ENCODE data around the gene ARHGAP18.

The ARHGAP18 gene

DNA sequence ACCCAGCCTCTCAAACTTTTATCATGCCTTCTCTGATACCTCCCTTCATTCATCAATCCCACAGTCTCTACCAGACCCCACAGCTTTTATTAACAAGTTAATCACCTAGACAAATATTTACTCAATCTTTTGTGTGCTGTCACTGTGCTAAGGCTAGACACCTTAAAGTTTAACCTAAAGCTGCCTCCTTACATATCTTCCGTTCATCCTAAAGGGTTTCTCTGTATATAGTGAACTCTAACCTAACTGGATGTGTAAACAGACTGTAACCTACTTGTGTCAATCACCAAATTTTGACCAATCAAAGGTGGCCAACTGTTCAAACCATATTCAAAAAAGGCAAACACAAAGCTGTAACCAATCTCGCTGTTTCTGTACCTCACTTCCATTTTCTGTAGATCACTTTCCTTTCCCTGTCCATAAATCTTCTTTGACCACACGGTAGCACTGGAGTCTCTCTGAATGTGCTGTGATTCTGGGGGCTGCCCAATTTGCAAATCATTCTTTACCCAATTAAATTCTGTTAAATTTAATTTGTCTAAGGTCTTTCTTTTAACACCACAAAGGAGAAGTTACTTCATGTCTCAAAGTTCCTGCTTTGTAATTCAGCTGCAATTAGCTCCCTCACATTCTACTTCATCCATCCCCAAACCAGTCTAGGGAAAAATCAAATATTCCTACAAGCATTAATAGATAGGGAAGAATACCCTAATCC lies 72.5 kb downstream of the ARHGAP18 start:
- TF ChIP-seq, protein P1, sequence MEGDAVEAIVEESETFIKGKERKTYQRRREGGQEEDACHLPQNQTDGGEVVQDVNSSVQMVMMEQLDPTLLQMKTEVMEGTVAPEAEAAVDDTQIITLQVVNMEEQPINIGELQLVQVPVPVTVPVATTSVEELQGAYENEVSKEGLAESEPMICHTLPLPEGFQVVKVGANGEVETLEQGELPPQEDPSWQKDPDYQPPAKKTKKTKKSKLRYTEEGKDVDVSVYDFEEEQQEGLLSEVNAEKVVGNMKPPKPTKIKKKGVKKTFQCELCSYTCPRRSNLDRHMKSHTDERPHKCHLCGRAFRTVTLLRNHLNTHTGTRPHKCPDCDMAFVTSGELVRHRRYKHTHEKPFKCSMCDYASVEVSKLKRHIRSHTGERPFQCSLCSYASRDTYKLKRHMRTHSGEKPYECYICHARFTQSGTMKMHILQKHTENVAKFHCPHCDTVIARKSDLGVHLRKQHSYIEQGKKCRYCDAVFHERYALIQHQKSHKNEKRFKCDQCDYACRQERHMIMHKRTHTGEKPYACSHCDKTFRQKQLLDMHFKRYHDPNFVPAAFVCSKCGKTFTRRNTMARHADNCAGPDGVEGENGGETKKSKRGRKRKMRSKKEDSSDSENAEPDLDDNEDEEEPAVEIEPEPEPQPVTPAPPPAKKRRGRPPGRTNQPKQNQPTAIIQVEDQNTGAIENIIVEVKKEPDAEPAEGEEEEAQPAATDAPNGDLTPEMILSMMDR (IDR thresholded peaks at IDR 0.05; ENCODE audit: low read depth, low read length), result no peak
- H3K4me3 ChIP-seq (replicated peaks in 1 of 2; ENCODE audit: low read depth in 2 of 2, low read length in 2 of 2), result no peak overlapping the region
- DNase-seq (ENCODE audit: low read depth in 2 of 2), result no peak

DNA sequence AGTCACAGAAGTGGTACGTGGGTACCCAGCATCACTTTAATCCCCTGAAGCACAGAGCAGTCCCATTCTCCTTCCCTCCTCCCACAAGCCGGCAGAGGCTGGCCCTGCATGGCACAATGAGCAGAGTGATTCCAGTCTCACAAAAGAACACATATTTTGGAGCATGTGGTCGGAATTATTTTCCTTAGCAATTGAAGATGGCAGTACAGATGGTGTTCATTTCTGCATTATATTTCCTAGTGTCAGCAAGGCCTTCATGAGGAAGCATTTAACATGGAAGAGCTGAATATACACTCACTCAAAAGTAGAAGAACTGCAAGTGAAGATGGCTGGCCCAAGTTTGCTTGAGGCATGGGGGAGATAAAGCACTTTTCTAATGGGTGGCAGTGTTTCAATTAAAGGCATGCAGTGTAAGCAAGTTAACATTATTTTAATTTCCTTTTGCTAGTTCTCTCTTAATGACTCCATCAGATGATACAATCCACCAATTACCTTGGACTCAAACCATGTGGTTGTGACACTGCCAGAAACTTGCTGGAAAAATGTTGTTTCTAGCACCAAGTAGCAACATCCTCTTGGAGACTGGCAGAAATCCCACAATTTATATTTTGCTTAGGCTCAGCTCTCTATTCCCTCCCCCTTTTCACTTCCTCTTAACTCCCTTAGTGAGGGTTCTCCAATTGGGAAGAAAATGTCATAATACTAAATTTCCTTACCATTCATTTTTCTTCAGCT lies 74.4 kb downstream of the ARHGAP18 start:
- no peak overlapping the region for H3K4me3 ChIP-seq (replicated peaks in 1 of 2; ENCODE audit: low read depth in 2 of 2, low read length in 2 of 2)
- DNase-seq (ENCODE audit: low read depth in 2 of 2), result peak; percentile 58 to 96
- TF ChIP-seq, protein P1 (IDR thresholded peaks at IDR 0.05; ENCODE audit: low read depth, low read length), result no peak

DNA sequence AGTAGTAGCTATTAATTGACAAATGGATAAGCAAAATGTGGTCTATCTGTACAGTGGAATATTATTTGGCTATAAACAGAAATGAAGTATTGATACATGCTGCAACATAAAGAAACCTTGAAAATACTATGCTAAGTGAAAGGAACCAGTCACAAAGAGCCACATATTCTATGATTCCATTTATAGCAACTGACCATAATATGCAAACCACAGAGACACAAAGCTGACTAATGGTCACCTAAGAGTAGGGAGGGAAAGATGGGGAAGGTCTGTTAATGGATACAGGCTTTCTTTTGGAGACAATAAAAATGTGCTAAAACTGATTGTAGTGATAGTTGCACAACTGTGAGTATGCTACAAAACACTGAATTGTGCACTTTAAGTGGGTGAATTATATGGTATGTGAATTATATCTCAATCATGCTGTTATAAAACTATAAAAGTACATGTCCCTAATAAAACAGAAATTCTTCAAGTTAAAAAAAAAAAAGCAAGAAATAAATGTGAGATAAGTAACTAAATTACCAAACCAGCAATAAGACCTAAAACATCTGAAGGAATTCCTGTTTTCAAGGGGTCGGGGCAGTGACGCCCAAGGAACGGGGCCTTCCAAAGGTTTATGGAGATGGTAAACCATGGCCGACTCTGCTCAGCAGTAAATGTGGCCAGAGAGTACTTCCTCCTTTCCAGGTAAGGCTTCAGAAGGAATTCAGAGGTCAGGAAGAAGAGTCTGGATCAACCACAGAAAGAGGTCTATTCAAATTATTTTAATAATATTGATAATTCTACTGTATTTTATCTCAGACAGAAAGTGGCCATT lies 75.4 kb downstream of the ARHGAP18 start:
- peak in 1 of 2 donors; percentile 25 for DNase-seq (ENCODE audit: low read depth in 2 of 2)
- TF ChIP-seq, protein P1 (IDR thresholded peaks at IDR 0.05; ENCODE audit: low read depth, low read length), result no peak
- no peak overlapping the region for H3K4me3 ChIP-seq (replicated peaks in 1 of 2; ENCODE audit: low read depth in 2 of 2, low read length in 2 of 2)

DNA sequence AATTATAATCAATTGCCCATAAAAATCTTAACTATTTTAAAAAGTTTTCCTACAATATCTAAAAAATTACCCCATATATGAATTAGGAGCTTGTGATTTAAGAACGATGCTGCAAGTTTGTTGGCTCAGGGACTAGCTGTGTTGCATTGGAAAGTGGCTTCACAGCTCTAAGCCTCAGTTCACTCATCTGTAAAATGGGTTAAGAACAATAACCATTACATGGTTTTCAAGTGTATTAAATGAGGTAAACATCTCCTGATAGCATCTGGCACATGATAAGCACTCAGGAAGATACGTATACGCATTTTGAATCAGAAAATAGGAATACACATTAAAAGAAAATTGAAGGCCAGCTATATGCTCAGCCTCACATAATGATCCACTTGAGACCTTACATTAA lies 76.4 kb downstream of the ARHGAP18 start:
- H3K4me3 ChIP-seq (replicated peaks in 1 of 2; ENCODE audit: low read depth in 2 of 2, low read length in 2 of 2), result no peak overlapping the region
- DNase-seq (ENCODE audit: low read depth in 2 of 2), result no peak
- TF ChIP-seq, protein P1 (IDR thresholded peaks at IDR 0.05; ENCODE audit: low read depth, low read length), result no peak

DNA sequence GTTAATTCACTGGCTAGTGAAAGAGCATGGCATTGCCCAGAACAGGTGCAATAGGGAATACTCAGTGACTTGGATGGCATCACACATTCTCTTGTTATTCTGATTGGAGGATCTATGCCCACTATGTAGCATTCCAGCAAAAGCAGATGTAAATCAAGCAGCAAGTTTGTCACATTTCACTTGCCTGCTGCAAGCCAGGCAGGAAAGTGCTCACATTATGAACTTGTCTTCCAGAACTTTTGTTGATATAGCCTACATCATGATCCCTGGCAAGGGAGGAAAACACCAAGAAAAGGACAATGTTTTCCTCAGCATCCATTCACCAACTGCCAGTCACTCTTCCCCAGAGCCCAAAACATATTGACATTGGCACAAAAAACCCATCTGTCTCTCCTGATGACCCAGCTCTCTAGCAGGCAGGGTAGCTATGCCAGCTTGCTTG lies 77.8 kb downstream of the ARHGAP18 start:
- no peak for DNase-seq (ENCODE audit: low read depth in 2 of 2)
- TF ChIP-seq, protein P1 (IDR thresholded peaks at IDR 0.05; ENCODE audit: low read depth, low read length), result no peak
- H3K4me3 ChIP-seq (replicated peaks in 1 of 2; ENCODE audit: low read depth in 2 of 2, low read length in 2 of 2), result no peak overlapping the region

DNA sequence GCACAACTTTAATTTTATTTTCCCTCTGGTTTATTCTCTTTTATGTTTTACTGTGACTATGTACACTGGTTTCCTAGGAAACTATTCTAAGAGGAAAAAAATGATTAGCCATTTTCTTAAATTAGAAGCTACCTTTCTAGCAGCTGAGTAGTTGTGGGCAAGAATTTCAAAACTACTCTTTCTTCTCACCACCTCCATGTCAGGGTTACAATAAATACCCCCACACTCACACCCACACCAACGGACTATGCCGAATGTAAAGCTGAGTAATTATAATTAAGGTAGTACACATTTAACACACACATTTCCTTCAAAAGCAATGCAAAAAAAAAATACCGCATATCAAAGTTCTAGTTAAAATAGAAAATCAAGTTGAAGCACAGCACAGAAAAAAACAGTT lies 78.9 kb downstream of the ARHGAP18 start:
- TF ChIP-seq, protein P1 (IDR thresholded peaks at IDR 0.05; ENCODE audit: low read depth, low read length), result no peak
- no peak for DNase-seq (ENCODE audit: low read depth in 2 of 2)
- no peak overlapping the region for H3K4me3 ChIP-seq (replicated peaks in 1 of 2; ENCODE audit: low read depth in 2 of 2, low read length in 2 of 2)
